H1 (cell line): Measurements from ENCODE around the gene ASTN2. TPM values are rescaled to one million over a fixed set of nuclear protein-coding genes. Genes with fewer than 3 reads are reported as not detected.

Source experiments
- CTCF ChIA-PET: fragments of 300-600 bp; sonication (Branson Sonifier 250); formaldehyde crosslinking; loops from one replicate; lab custom pipeline; 2021; ENCODE audit not compliant: partially characterized antibody; lab: Charles Lee
- POLR2A ChIA-PET: fragments of 300-600 bp; sonication (Branson Sonifier 250); formaldehyde crosslinking; loops from one replicate; lab custom pipeline; 2021; ENCODE audit warnings: inconsistent platforms; ENCODE audit not compliant: partially characterized antibody; lab: Charles Lee
- DNase-seq, 2 experiments: peaks; one replicate each; pipeline versions ENCODE4 v3.0.0 to v3.0.0-alpha.2; 2010 to 2022; ENCODE audit warnings: low spot score in 2 of 2, low read depth in 1 of 2, mixed read lengths in 1 of 2
- FAIRE-seq: peaks from 2 replicates; lab custom pipeline; 2011; peaks lifted over from hg19 to GRCh38; lab: Jason Lieb, UNC
- H2AFZ ChIP-seq: 2 replicates; pipeline ENCODE4 v1.8.1; 2012; ENCODE audit warnings: low read length, inconsistent platforms
- H2AK5ac ChIP-seq: 2 replicates; pipeline ENCODE4 v1.6.1; 2013; ENCODE audit warnings: low read depth, low read length
- H2BK120ac ChIP-seq: replicated peaks from 2 replicates; pipeline ENCODE3; 2013; ENCODE audit warnings: low read depth, low read length, inconsistent platforms
- H2BK12ac ChIP-seq: 2 replicates; pipeline ENCODE4 v1.6.1; 2013; ENCODE audit warnings: low read depth, low read length
- H2BK15ac ChIP-seq: 2 replicates; pipeline ENCODE4 v1.6.1; 2013; ENCODE audit warnings: low read length
- H2BK20ac ChIP-seq: 2 replicates; pipeline ENCODE4 v1.6.1; 2013; ENCODE audit warnings: low read length
- H2BK5ac ChIP-seq: 2 replicates; pipeline ENCODE4 v1.6.1; 2013; ENCODE audit warnings: low read depth, low read length
- H3K14ac ChIP-seq: 2 replicates; pipeline ENCODE4 v1.6.1; 2013; ENCODE audit warnings: inconsistent platforms; ENCODE audit not compliant: insufficient read length
- H3K18ac ChIP-seq: 2 replicates; pipeline ENCODE4 v1.6.1; 2013; ENCODE audit warnings: low read length; ENCODE audit errors: extremely low read depth
- H3K23ac ChIP-seq: 2 replicates; pipeline ENCODE4 v1.6.1; 2013; ENCODE audit warnings: inconsistent platforms; ENCODE audit not compliant: insufficient read length
- H3K23me2 ChIP-seq: 2 replicates; pipeline ENCODE4 v1.6.1; 2013; ENCODE audit warnings: low read depth, low read length
- H3K27ac ChIP-seq: 2 replicates; pipeline ENCODE4 v1.6.1; 2011; ENCODE audit warnings: low read depth, low read length, inconsistent platforms
- H3K27me3 ChIP-seq, 4 experiments: replicated peaks in 1 of 4; 1 replicate in 1 of 4; 2 replicates in 3 of 4; pipeline versions ENCODE4 v1.6.1 to v1.8.1; 2011 to 2013; ENCODE audit warnings: low read length in 3 of 4, mild to moderate bottlenecking in 3 of 4, inconsistent platforms in 2 of 4, mixed read lengths in 2 of 4, moderate library complexity in 1 of 4; ENCODE audit not compliant: control insufficient read depth in 3 of 4, insufficient read depth in 3 of 4; ENCODE audit errors: extremely low read depth in 1 of 4
- H3K36me3 ChIP-seq, 4 experiments: 2 replicates each; pipeline versions ENCODE4 v1.6.1 to v1.8.1; 2011 to 2013; ENCODE audit warnings: mild to moderate bottlenecking in 4 of 4, low read length in 3 of 4, moderate library complexity in 2 of 4, control low read depth in 1 of 4, inconsistent platforms in 1 of 4; ENCODE audit not compliant: insufficient read depth in 4 of 4, control insufficient read depth in 2 of 4
- H3K4ac ChIP-seq: replicated peaks from 2 replicates; pipeline ENCODE3; 2013; ENCODE audit warnings: low read length, low read depth, mixed read lengths, inconsistent platforms; ENCODE audit not compliant: insufficient read length
- H3K4me1 ChIP-seq, 4 experiments: replicated peaks in 1 of 4; 1 replicate in 1 of 4; 2 replicates in 3 of 4; pipeline versions ENCODE4 v1.6.1 to v1.8.1; 2011 to 2013; ENCODE audit warnings: low read length in 3 of 4, inconsistent platforms in 2 of 4, mixed read lengths in 1 of 4; ENCODE audit not compliant: insufficient read depth in 4 of 4, control insufficient read depth in 3 of 4
- H3K4me2 ChIP-seq, 2 experiments: 2 replicates each; pipeline versions ENCODE4 v1.6.1 to v1.8.1; 2011 to 2013; ENCODE audit warnings: low read depth in 2 of 2, low read length in 2 of 2, control low read depth in 1 of 2, inconsistent platforms in 1 of 2, mild to moderate bottlenecking in 1 of 2; ENCODE audit not compliant: insufficient read depth in 1 of 2
- H3K4me3 ChIP-seq, 4 experiments: fragments of 200-600, 300-600 bp in 1 of 4; sonication (generic), shearing (Covaris generic), sonication (Bioruptor Twin) in 1 of 4; 2 replicates each; pipeline versions ENCODE4 v1.5.1 to v1.8.1; 2011 to 2016; ENCODE audit warnings: low read length in 4 of 4, low read depth in 3 of 4, control low read depth in 2 of 4, inconsistent platforms in 2 of 4, mild to moderate bottlenecking in 2 of 4, mixed read lengths in 1 of 4, moderate library complexity in 1 of 4; ENCODE audit not compliant: insufficient read depth in 2 of 4; ENCODE audit errors: extremely low read depth in 1 of 4
- H3K56ac ChIP-seq: replicated peaks from 2 replicates; pipeline ENCODE3; 2013; ENCODE audit warnings: low read depth, mild to moderate bottlenecking, mixed read lengths, low read length, inconsistent platforms; ENCODE audit not compliant: insufficient read length
- H3K79me1 ChIP-seq: 2 replicates; pipeline ENCODE4 v1.6.1; 2013; ENCODE audit warnings: low read depth, low read length, control low read depth
- H3K79me2 ChIP-seq, 2 experiments: 2 replicates each; pipeline versions ENCODE4 v1.6.1 to v1.8.1; 2012 to 2013; ENCODE audit warnings: low read length in 2 of 2, mild to moderate bottlenecking in 2 of 2, inconsistent platforms in 1 of 2; ENCODE audit not compliant: insufficient read depth in 2 of 2, control insufficient read depth in 1 of 2
- H3K9ac ChIP-seq, 4 experiments: replicated peaks in 1 of 4; 1 replicate in 1 of 4; 2 replicates in 3 of 4; pipeline versions ENCODE4 v1.6.1 to v1.8.1; 2011 to 2013; ENCODE audit warnings: low read depth in 3 of 4, low read length in 3 of 4, control low read depth in 2 of 4, mild to moderate bottlenecking in 2 of 4, moderate library complexity in 2 of 4, inconsistent platforms in 1 of 4; ENCODE audit errors: extremely low read depth in 1 of 4
- H3K9me3 ChIP-seq, 2 experiments: 2 replicates each; pipeline versions ENCODE4 v1.6.1 to v1.8.1; 2012 to 2013; ENCODE audit warnings: mild to moderate bottlenecking in 2 of 2, moderate library complexity in 2 of 2, control low read depth in 1 of 2, inconsistent platforms in 1 of 2, low read depth in 1 of 2, low read length in 1 of 2, mixed read lengths in 1 of 2; ENCODE audit not compliant: insufficient read depth in 2 of 2
- H4K20me1 ChIP-seq, 2 experiments: replicated peaks in 1 of 2; 2 replicates each; pipeline versions ENCODE3 to v1.8.1; 2011 to 2013; ENCODE audit warnings: inconsistent platforms in 2 of 2, low read length in 2 of 2, mild to moderate bottlenecking in 1 of 2; ENCODE audit not compliant: insufficient read depth in 2 of 2, control insufficient read depth in 1 of 2
- H4K5ac ChIP-seq: 2 replicates; pipeline ENCODE4 v1.6.1; 2013; ENCODE audit warnings: low read length, low read depth, mixed read lengths, inconsistent platforms; ENCODE audit not compliant: insufficient read length
- H4K8ac ChIP-seq: 2 replicates; pipeline ENCODE4 v1.8.0; 2013; ENCODE audit warnings: mild to moderate bottlenecking, moderate library complexity, low read length, inconsistent platforms; ENCODE audit not compliant: insufficient read depth; ENCODE audit errors: extremely low read depth
- H4K91ac ChIP-seq: replicated peaks from 2 replicates; pipeline ENCODE3; 2013; ENCODE audit warnings: low read length, mixed read lengths, inconsistent platforms; ENCODE audit not compliant: insufficient read length
- CTBP2 ChIP-seq: IDR thresholded peaks from 2 replicates; pipeline ENCODE4 v1.7.0; 2011; ENCODE audit warnings: borderline replicate concordance, mild to moderate bottlenecking, moderate library complexity, mixed read lengths, low read length; ENCODE audit not compliant: insufficient read depth, insufficient read length
- MAX ChIP-seq: IDR thresholded peaks from 2 replicates; pipeline ENCODE4 v1.6.1; 2012; ENCODE audit warnings: inconsistent platforms
- POU5F1 ChIP-seq: IDR thresholded peaks from 2 replicates; pipeline ENCODE4 v1.6.1; 2011; ENCODE audit warnings: low read depth, mild to moderate bottlenecking, low read length, moderate library complexity
- SIX5 ChIP-seq: IDR thresholded peaks from 2 replicates; pipeline ENCODE4 v1.6.1; 2011; ENCODE audit warnings: mild to moderate bottlenecking, low read depth, low read length
- SP1 ChIP-seq: IDR thresholded peaks from 2 replicates; pipeline ENCODE4 v1.6.1; 2011; ENCODE audit warnings: low read depth, low read length
- TCF12 ChIP-seq: IDR thresholded peaks from 2 replicates; pipeline ENCODE4 v1.6.1; 2011; ENCODE audit warnings: low read depth, mild to moderate bottlenecking, low read length
- WGBS, 2 experiments: shearing (Covaris generic) in 1 of 2; methylation state at CpG; one replicate each; pipeline versions ENCODE4 v1.1.6 to v1.1.7; 2013 to 2015; ENCODE audit warnings: low lambda C conversion rate in 2 of 2, mixed read lengths in 2 of 2, inconsistent platforms in 1 of 2, low coverage in 1 of 2, missing lambda C conversion rate in 1 of 2; ENCODE audit not compliant: insufficient replicate concordance in 2 of 2, insufficient coverage in 1 of 2, insufficient read length in 1 of 2; ENCODE audit errors: extremely low coverage in 1 of 2, missing lambda C conversion rate in 1 of 2; 5-methylcytosine and 5-hydroxymethylcytosine counted together
- polyA plus RNA-seq, 7 experiments: library from polyadenylated mRNA; depleted of rRNA in 3 of 7; stranded (reverse) in 5 of 7; unstranded in 2 of 7; fragments of >200 nt in 5 of 7; fragments of 200-250 nt in 2 of 7; gene quantifications; 1 replicate in 5 of 7; 2 replicates in 1 of 7; 4 replicates in 1 of 7; pipeline versions ENCODE4 v1.2.1 to v1.2.3, GENCODE V29; 2011 to 2013; ENCODE audit warnings: missing spikeins in 2 of 7, mixed read lengths in 2 of 7
- total RNA-seq: library from RNA; stranded (reverse); fragmentation: NEBNext Ultra II Directional; extraction: Animal tissue kit (Norgen Biotek cat#: 25700); gene quantifications from 2 replicates; pipeline ENCODE4 v1.2.1, GENCODE V29; 2021

The ASTN2 gene
- total and polyA plus RNA-seq, 2 of the 8 experiments (the other 6 are each of a cell fraction or from before 2014, with no cell fraction given) = 8.2 to 13.7 TPM

DNA sequence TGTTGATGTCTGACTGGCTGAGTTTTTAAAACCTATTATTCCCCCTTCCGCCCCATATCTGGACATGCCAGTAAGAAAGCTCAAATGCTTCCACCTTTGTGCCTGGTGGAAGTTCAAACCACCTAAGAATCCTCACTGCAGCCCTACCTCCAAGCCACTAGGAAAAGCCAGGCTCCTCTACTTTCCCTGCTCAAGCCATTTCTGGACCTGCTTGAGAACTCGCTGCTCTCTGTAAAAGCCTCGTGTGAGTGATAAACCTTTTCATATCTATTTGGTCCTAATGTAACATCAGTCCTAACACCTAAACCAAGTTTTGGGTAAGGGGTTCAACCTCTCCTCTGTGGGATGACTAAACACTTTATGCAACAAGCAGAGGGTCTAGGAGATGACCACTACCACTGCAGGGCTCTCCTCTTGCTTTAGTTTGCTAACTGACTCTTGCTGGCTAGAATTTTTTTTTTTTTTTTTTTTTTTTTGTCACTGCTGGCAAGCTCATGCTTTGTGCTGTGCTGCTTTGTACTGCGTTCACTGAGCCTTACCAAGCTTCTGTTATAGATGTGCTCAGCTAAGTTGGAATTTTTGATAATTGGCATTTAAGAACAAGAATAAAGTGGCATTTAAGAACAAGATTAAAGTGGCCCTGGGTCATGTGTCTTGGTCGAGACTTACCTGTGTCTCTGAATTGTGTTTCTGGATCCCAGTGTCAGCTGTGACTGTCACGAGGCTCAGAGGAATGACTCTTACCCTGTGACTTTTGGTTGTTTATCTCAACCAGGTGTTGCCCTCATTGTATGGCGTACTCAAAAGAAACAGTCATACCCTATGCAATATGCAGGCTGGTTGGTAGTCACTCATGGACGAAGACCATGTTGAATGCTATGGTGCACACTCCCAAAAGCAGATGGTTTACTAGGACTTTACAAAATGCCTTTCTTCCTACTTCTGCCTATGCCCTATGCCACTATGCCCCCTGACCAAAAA, 708.3 kb downstream of the ASTN2 start:
- Histone ChIP-seq H3K36me3 (no peaks in the 10 kb centered on the region), H3K79me1 (no peaks in the 10 kb centered on the region), H3K4me2 (no peak overlapping the region), H4K8ac (no peak overlapping the region), H3K79me2 (no peaks in the 10 kb centered on the region), H3K23me2 (no peaks in the 10 kb centered on the region), H2BK5ac (no peak overlapping the region), H4K20me1 (peaks cover 0 to 2% of the 10 kb centered on the region in 2 experiments), H2AFZ (no peak overlapping the region), H2BK20ac (no peak overlapping the region), H2BK12ac (no peak overlapping the region), H3K23ac (no peak overlapping the region), H3K9me3 (no peaks in the 10 kb centered on the region), H3K27me3 (no peaks in the 10 kb centered on the region), H4K5ac (no peak overlapping the region), H3K4me3 (no peak overlapping the region), H3K14ac (no peak overlapping the region), H3K27ac (no peak overlapping the region; the same call in 1 of the 2 replicates), H3K4me1 (peaks cover 0 to 3% (median 0%) of the 10 kb centered on the region in 4 experiments; a peak in 1 of 7 replicates), H2AK5ac (no peak overlapping the region), H4K91ac (no peak overlapping the region), H2BK120ac (no peak overlapping the region), H3K56ac (no peak overlapping the region), H2BK15ac (no peak overlapping the region), H3K9ac (no peak overlapping the region), H3K4ac (no peak overlapping the region), H3K18ac (no peak overlapping the region)
- TF ChIP-seq CTBP2 (no peak), MAX (no peak), TCF12 (no peak), POU5F1 (no peak), SIX5 (no peak), SP1 (no peak)
- FAIRE-seq = no peak
- no peak for DNase-seq
- ChIA-PET CTCF (interaction anchor here (1.3 kb wide), 1 partner anchor 154 kb away, joined by 4 read pairs; no protein-coding TSS in a partner anchor), POLR2A (no interaction called here)
- 90% methylated on average over 8 of the region's 8 CpGs; no CpG with 5 or more reads in 1 of the 2 experiments for WGBS, 2 experiments
